HUES48 (cell line): ENCODE data around the gene SIN3B.
A peak's percentile ranks its signal among the peaks of the same experiment; 100 is the strongest.

Source experiments
- H3K27ac ChIP-seq: one replicate; pipeline ENCODE4 v1.7.0; 2013; ENCODE audit warnings: low read depth, low read length, inconsistent platforms
- H3K27me3 ChIP-seq: 2 replicates; pipeline ENCODE4 v1.6.1; 2013; ENCODE audit warnings: mild to moderate bottlenecking, low read length; ENCODE audit not compliant: control insufficient read depth, insufficient read depth
- H3K36me3 ChIP-seq: 2 replicates; pipeline ENCODE4 v1.6.1; 2013; ENCODE audit warnings: low read length; ENCODE audit not compliant: control insufficient read depth, insufficient read depth
- H3K4me1 ChIP-seq: 2 replicates; pipeline ENCODE4 v1.6.1; 2013; ENCODE audit warnings: mild to moderate bottlenecking, low read length; ENCODE audit not compliant: control insufficient read depth, insufficient read depth
- H3K4me3 ChIP-seq: 2 replicates; pipeline ENCODE4 v1.5.1; 2013; ENCODE audit warnings: mild to moderate bottlenecking, low read depth, low read length
- H3K9ac ChIP-seq: 2 replicates; pipeline ENCODE4 v1.6.1; 2013; ENCODE audit warnings: mild to moderate bottlenecking, low read depth, low read length, moderate library complexity
- H3K9me3 ChIP-seq: 2 replicates; pipeline ENCODE4 v1.6.1; 2013; ENCODE audit warnings: low read length; ENCODE audit not compliant: control insufficient read depth, insufficient read depth

Gene SIN3B

GRCh38 chr19:16891696-16892382 is 62.6 kb downstream of the SIN3B start:
- H3K4me3 ChIP-seq: no peak overlapping the region
- no peaks in the 10 kb centered on the region for H3K9me3 ChIP-seq
- H3K27me3 ChIP-seq: no peaks in the 10 kb centered on the region
- no peaks in the 10 kb centered on the region for H3K4me1 ChIP-seq
- no peak overlapping the region for H3K9ac ChIP-seq
- H3K36me3 ChIP-seq: no peaks in the 10 kb centered on the region
- no peak overlapping the region for H3K27ac ChIP-seq

- Histone ChIP-seq H3K27ac (no peak overlapping the region), H3K9ac (no peak overlapping the region), H3K4me1 (no peaks in the 10 kb centered on the region)
These were observed 63.2 kb downstream of the SIN3B start for GRCh38 chr19:16892436-16892835.

GRCh38 chr19:16892868-16893685 is 63.9 kb downstream of the SIN3B start:
- no peaks in the 10 kb centered on the region for H3K4me1 ChIP-seq
- no peaks in the 10 kb centered on the region for H3K36me3 ChIP-seq
- H3K27ac ChIP-seq: no peak overlapping the region
- H3K4me3 ChIP-seq: no peak overlapping the region
- no peaks in the 10 kb centered on the region for H3K9me3 ChIP-seq
- H3K9ac ChIP-seq: no peak overlapping the region
- peaks cover 6% of the 10 kb centered on the region for H3K27me3 ChIP-seq

More at GRCh38 chr19:16892436-16892835, 63.2 kb downstream of the SIN3B start:
- H3K9me3 ChIP-seq: no peaks in the 10 kb centered on the region
- H3K27me3 ChIP-seq: no peaks in the 10 kb centered on the region; the same call in 1 of the 2 replicates
- no peaks in the 10 kb centered on the region for H3K36me3 ChIP-seq
- H3K4me3 ChIP-seq: no peak overlapping the region

- H3K9ac ChIP-seq: no peak overlapping the region
- H3K4me1 ChIP-seq: no peaks in the 10 kb centered on the region
- H3K36me3 ChIP-seq: no peaks in the 10 kb centered on the region
- peaks cover 12% of the 10 kb centered on the region for H3K27me3 ChIP-seq
- no peak overlapping the region for H3K27ac ChIP-seq
- no peak overlapping the region for H3K4me3 ChIP-seq
- no peaks in the 10 kb centered on the region for H3K9me3 ChIP-seq
These were observed 64.4 kb downstream of the SIN3B start for GRCh38 chr19:16893686-16893989.

- no peak overlapping the region for H3K27ac ChIP-seq
- H3K9ac ChIP-seq: no peak overlapping the region
- peaks cover 15% of the 10 kb centered on the region for H3K27me3 ChIP-seq
- no peaks in the 10 kb centered on the region for H3K4me1 ChIP-seq
- no peak overlapping the region for H3K4me3 ChIP-seq
- H3K9me3 ChIP-seq: no peaks in the 10 kb centered on the region
- H3K36me3 ChIP-seq: no peaks in the 10 kb centered on the region
These were observed 64.9 kb downstream of the SIN3B start for GRCh38 chr19:16894080-16894479.

GRCh38 chr19:16895467-16896145 is 66.4 kb downstream of the SIN3B start:
- H3K4me1 ChIP-seq: no peaks in the 10 kb centered on the region
- H3K9ac ChIP-seq: no peak overlapping the region
- peak overlapping the region; percentile 74 for H3K4me3 ChIP-seq

GRCh38 chr19:16896146-16897028 is 67.2 kb downstream of the SIN3B start:
- peaks cover 19% of the 10 kb centered on the region for H3K27me3 ChIP-seq
- H3K27ac ChIP-seq: peak overlapping the region; percentile 28
- no peaks in the 10 kb centered on the region for H3K9me3 ChIP-seq
- H3K9ac ChIP-seq: no peak overlapping the region
- H3K36me3 ChIP-seq: no peaks in the 10 kb centered on the region
- no peaks in the 10 kb centered on the region for H3K4me1 ChIP-seq
- peak overlapping the region; percentile 74 for H3K4me3 ChIP-seq

More at GRCh38 chr19:16895467-16896145, 66.4 kb downstream of the SIN3B start:
- no peaks in the 10 kb centered on the region for H3K36me3 ChIP-seq
- H3K27me3 ChIP-seq: peaks cover 19% of the 10 kb centered on the region
- H3K9me3 ChIP-seq: no peaks in the 10 kb centered on the region
- no peak overlapping the region for H3K27ac ChIP-seq

GRCh38 chr19:16897029-16897855 is 68.0 kb downstream of the SIN3B start:
- Histone ChIP-seq H3K4me1 (no peaks in the 10 kb centered on the region), H3K27ac (no peak overlapping the region), H3K36me3 (no peaks in the 10 kb centered on the region), H3K4me3 (peak overlapping the region; percentile 75), H3K9ac (no peak overlapping the region), H3K27me3 (peaks cover 19% of the 10 kb centered on the region), H3K9me3 (no peaks in the 10 kb centered on the region)

- Histone ChIP-seq H3K9ac (no peak overlapping the region), H3K9me3 (no peaks in the 10 kb centered on the region), H3K27ac (no peak overlapping the region), H3K4me3 (peak overlapping the region; percentile 75), H3K27me3 (peaks cover 19% of the 10 kb centered on the region), H3K36me3 (no peaks in the 10 kb centered on the region), H3K4me1 (no peaks in the 10 kb centered on the region)
These were observed 68.6 kb downstream of the SIN3B start for GRCh38 chr19:16897856-16898161.
